Gastrocnemius medialis (tissue), 4 donors: ENCODE measurements around the gene CTTNBP2NL.

ENCODE experiments used
- POLR2A ChIP-seq, 2 donors: fragments of 450-650 bp; IDR thresholded peaks; one replicate each; pipeline ENCODE4 v1.6.1; 2017; ENCODE audit warnings: antibody characterized with exemption in 2 of 2, mild to moderate bottlenecking in 2 of 2, moderate library complexity in 2 of 2
- TF ChIP-seq, protein P1 (sequence below), 5 experiments: fragments of 450-650 bp in 3 of 5; fragments of 200-600 bp in 2 of 5; sonication (generic) in 2 of 5; IDR thresholded peaks in 4 of 5; conservative IDR thresholded peaks in 1 of 5; 1 replicate in 4 of 5; 2 replicates in 1 of 5; pipeline ENCODE4 v1.5.1; 2016 to 2019; ENCODE audit warnings: antibody characterized with exemption in 5 of 5, mild to moderate bottlenecking in 3 of 5, moderate library complexity in 3 of 5

GRCh38 chr1:112453876-112454275 lies 57.9 kb downstream of the CTTNBP2NL start:
- TF ChIP-seq, protein P1, sequence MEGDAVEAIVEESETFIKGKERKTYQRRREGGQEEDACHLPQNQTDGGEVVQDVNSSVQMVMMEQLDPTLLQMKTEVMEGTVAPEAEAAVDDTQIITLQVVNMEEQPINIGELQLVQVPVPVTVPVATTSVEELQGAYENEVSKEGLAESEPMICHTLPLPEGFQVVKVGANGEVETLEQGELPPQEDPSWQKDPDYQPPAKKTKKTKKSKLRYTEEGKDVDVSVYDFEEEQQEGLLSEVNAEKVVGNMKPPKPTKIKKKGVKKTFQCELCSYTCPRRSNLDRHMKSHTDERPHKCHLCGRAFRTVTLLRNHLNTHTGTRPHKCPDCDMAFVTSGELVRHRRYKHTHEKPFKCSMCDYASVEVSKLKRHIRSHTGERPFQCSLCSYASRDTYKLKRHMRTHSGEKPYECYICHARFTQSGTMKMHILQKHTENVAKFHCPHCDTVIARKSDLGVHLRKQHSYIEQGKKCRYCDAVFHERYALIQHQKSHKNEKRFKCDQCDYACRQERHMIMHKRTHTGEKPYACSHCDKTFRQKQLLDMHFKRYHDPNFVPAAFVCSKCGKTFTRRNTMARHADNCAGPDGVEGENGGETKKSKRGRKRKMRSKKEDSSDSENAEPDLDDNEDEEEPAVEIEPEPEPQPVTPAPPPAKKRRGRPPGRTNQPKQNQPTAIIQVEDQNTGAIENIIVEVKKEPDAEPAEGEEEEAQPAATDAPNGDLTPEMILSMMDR (IDR thresholded peaks at IDR 0.05 in 4 of 5, conservative IDR thresholded peaks at IDR 0.05 in 1 of 5) = no peak
- TF ChIP-seq POLR2A (IDR thresholded peaks at IDR 0.05) = no peak
